Superior temporal gyrus (tissue), 1 donor: ENCODE data around the gene BCAS1.
"Not testable (repeated sequence)": the region's sequence is repeated elsewhere in the genome, so short reads cannot be mapped to it uniquely, and the experiment has no call there.

Experiments
- DNase-seq: peaks from one replicate; pipeline ENCODE4 v3.0.0-alpha.2; 2016; ENCODE audit errors: extremely low spot score

The BCAS1 gene

GRCh38 chr20:53942472-53942816, 128.0 kb downstream of the BCAS1 start:
- DNase-seq: no peak

- DNase-seq: no peak
Measured at GRCh38 chr20:53941680-53942471, 128.5 kb downstream of the BCAS1 start.

- peak; percentile 52 for DNase-seq
Measured at GRCh38 chr20:53940907-53941545, 129.4 kb downstream of the BCAS1 start.

- peak; percentile 47 for DNase-seq
Measured at GRCh38 chr20:53940360-53940702, 130.1 kb downstream of the BCAS1 start.

GRCh38 chr20:53939572-53940359, 130.6 kb downstream of the BCAS1 start:
- DNase-seq: peak; percentile 95

- DNase-seq: no peak
Measured at GRCh38 chr20:53939190-53939571, 131.2 kb downstream of the BCAS1 start.

GRCh38 chr20:53938739-53939138, 131.7 kb downstream of the BCAS1 start:
- DNase-seq: no peak

- no peak for DNase-seq
Measured at GRCh38 chr20:53937929-53938367, 132.4 kb downstream of the BCAS1 start.

GRCh38 chr20:53937339-53937741, 133.1 kb downstream of the BCAS1 start:
- DNase-seq: no peak

- DNase-seq: no peak
Measured at GRCh38 chr20:53935344-53936084, 134.9 kb downstream of the BCAS1 start.

GRCh38 chr20:53934421-53935343, 135.7 kb downstream of the BCAS1 start:
- DNase-seq: no peak

- DNase-seq: no peak
Measured at GRCh38 chr20:53933232-53933846, 137.1 kb downstream of the BCAS1 start.

- DNase-seq: not testable (repeated sequence)
Measured at GRCh38 chr20:53932655-53933192, 137.7 kb downstream of the BCAS1 start.

GRCh38 chr20:53931597-53931996, 138.8 kb downstream of the BCAS1 start:
- DNase-seq: no peak

- DNase-seq: no peak
Measured at GRCh38 chr20:53930651-53931504, 139.5 kb downstream of the BCAS1 start.

GRCh38 chr20:53929974-53930650, 140.3 kb downstream of the BCAS1 start:
- DNase-seq: no peak

- DNase-seq: no peak
Measured at GRCh38 chr20:53929399-53929798, 141.0 kb downstream of the BCAS1 start.

GRCh38 chr20:53927990-53928389, 142.4 kb downstream of the BCAS1 start:
- no peak for DNase-seq
